Esophagus squamous epithelium (tissue), 5 donors: ENCODE results near the gene CAGE1. TPM values are rescaled to one million over a fixed set of nuclear protein-coding genes. Genes with fewer than 3 reads are reported as not detected.
A peak's percentile ranks its signal among the peaks of the same experiment; 100 is the strongest.

Experiments used
- DNase-seq: peaks from one replicate; lab custom pipeline; 2025; lab: John Stamatoyannopoulos, UW
- H3K27ac ChIP-seq, 4 donors: fragments of 200-600 bp; sonication (generic); one replicate each; pipeline ENCODE4 v1.5.1; 2016 to 2019; ENCODE audit warnings: mild to moderate bottlenecking in 1 of 4
- H3K27me3 ChIP-seq, 4 donors: fragments of 200-600 bp; sonication (generic); 1 replicate in 3 of 4; 2 replicates in 1 of 4; pipeline versions ENCODE4 v1.5.1 to v1.6.0; 2017 to 2021; ENCODE audit warnings: antibody characterized with exemption in 1 of 4
- H3K36me3 ChIP-seq, 3 donors: fragments of 200-600 bp; sonication (generic); one replicate each; pipeline ENCODE4 v1.5.1; 2016 to 2019
- H3K4me1 ChIP-seq, 3 donors: fragments of 200-600 bp; sonication (generic); one replicate each; pipeline ENCODE4 v1.5.1; 2017 to 2019
- H3K4me3 ChIP-seq, 4 donors: fragments of 200-600 bp; sonication (generic); 1 replicate in 3 of 4; 2 replicates in 1 of 4; pipeline ENCODE4 v1.5.1; 2016 to 2019; ENCODE audit warnings: mild to moderate bottlenecking in 2 of 4, moderate library complexity in 1 of 4
- H3K9me3 ChIP-seq, 3 donors: fragments of 200-600 bp; sonication (generic); one replicate each; pipeline ENCODE4 v1.5.1; 2016 to 2019
- CTCF ChIP-seq, 6 experiments: fragments of 450-650 bp in 4 of 6; fragments of 200-600 bp in 2 of 6; sonication (generic) in 2 of 6; IDR thresholded peaks; one replicate each; pipeline ENCODE4 v1.5.1; 2016 to 2019; ENCODE audit warnings: antibody characterized with exemption in 6 of 6, mild to moderate bottlenecking in 4 of 6, moderate library complexity in 4 of 6
- POLR2A ChIP-seq, 4 donors: fragments of 450-650 bp; IDR thresholded peaks; one replicate each; pipeline ENCODE4 v1.6.1; 2017; ENCODE audit warnings: antibody characterized with exemption in 4 of 4, mild to moderate bottlenecking in 4 of 4, moderate library complexity in 3 of 4
- WGBS, 2 donors: methylation state at CpG; one replicate each; pipeline ENCODE4 v1.1.5; 2018; 5-methylcytosine and 5-hydroxymethylcytosine counted together
- intact Hi-C: fragments of 100-400 bp; cut with DNase I; formaldehyde crosslinking; loops from one replicate; pipeline ENCODE4 v1.15.0; 2022
- total RNA-seq, 4 donors: library from RNA; depleted of rRNA; stranded (reverse); fragments of >200 nt; gene quantifications; one replicate each; pipeline ENCODE4 v1.1.0, GENCODE V29; 2016
- donor health status: DM: yes; HTN: yes; CAD: no.

CAGE1 gene
- total RNA-seq, 4 donors from 2014 or later = 0.09 TPM; not detected in 3

GRCh38 chr6:7432391-7433120 lies 43.0 kb upstream of the CAGE1 start:
- Histone ChIP-seq H3K36me3 (no peaks in the 10 kb centered on the region), H3K9me3 (no peaks in the 10 kb centered on the region), H3K4me3 (no peak overlapping the region), H3K27ac (no peak overlapping the region), H3K27me3 (no peaks in the 10 kb centered on the region), H3K4me1 (peaks cover 0 to 30% (median 0%) of the 10 kb centered on the region in 3 donors)
- TF ChIP-seq POLR2A (IDR thresholded peaks at IDR 0.05) (no peak), CTCF (IDR thresholded peaks at IDR 0.05) (no peak)
- no peak for DNase-seq
- WGBS, 2 donors = 61 to 66% methylated on average over 9 to 11 of the region's 16 CpGs
- intact Hi-C loops = no loop called here

GRCh38 chr6:7431674-7432390 lies 42.3 kb upstream of the CAGE1 start:
- Histone ChIP-seq H3K27me3 (no peaks in the 10 kb centered on the region), H3K4me3 (peak overlapping the region in 1 of 4 donors; percentile 5), H3K4me1 (peaks cover 0 to 37% (median 0%) of the 10 kb centered on the region in 3 donors), H3K36me3 (no peaks in the 10 kb centered on the region), H3K9me3 (no peaks in the 10 kb centered on the region), H3K27ac (peak overlapping the region in 1 of 4 donors; percentile 23)
- no peak for TF ChIP-seq POLR2A (IDR thresholded peaks at IDR 0.05)
- no peak for TF ChIP-seq CTCF (IDR thresholded peaks at IDR 0.05)
- 59 to 82% methylated on average over 13 to 16 of the region's 24 CpGs for WGBS, 2 donors
- intact Hi-C loops = no loop called here
- DNase-seq = no peak

- TF ChIP-seq CTCF (IDR thresholded peaks at IDR 0.05) (no peak), POLR2A (IDR thresholded peaks at IDR 0.05) (no peak)
- H3K36me3 ChIP-seq = no peaks in the 10 kb centered on the region
- H3K4me3 ChIP-seq = no peak overlapping the region
- H3K27me3 ChIP-seq = no peaks in the 10 kb centered on the region
- H3K27ac ChIP-seq = no peak overlapping the region
- no peaks in the 10 kb centered on the region for H3K9me3 ChIP-seq
- intact Hi-C loops = no loop called here
- 63 to 73% methylated on average over 7 to 8 of the region's 8 CpGs for WGBS, 2 donors
- H3K4me1 ChIP-seq = peaks cover 0 to 42% (median 0%) of the 10 kb centered on the region in 3 donors
- no peak for DNase-seq
These were observed 41.8 kb upstream of the CAGE1 start for GRCh38 chr6:7431313-7431673.

GRCh38 chr6:7426447-7427169 lies 37.1 kb upstream of the CAGE1 start:
- Histone ChIP-seq H3K27me3 (no peaks in the 10 kb centered on the region), H3K27ac (peak overlapping the region; percentile 81 to 87 (median 84)), H3K36me3 (no peaks in the 10 kb centered on the region), H3K4me1 (peaks cover 0 to 36% (median 0%) of the 10 kb centered on the region in 3 donors), H3K4me3 (peak overlapping the region; percentile 6 to 50 (median 32)), H3K9me3 (peaks cover 0 to 5% (median 0%) of the 10 kb centered on the region in 3 donors)
- WGBS, 2 donors = 48 to 58% methylated on average over 15 of the region's 16 CpGs
- intact Hi-C loops = loop anchor here (10.0 kb wide), 1 partner anchor 158 kb away; no protein-coding TSS in a partner anchor
- DNase-seq = no peak
- TF ChIP-seq POLR2A (IDR thresholded peaks at IDR 0.05) (peak in 2 of 4 donors; percentile 47 to 50), CTCF (IDR thresholded peaks at IDR 0.05) (no peak)
